Daoy (cell line): ENCODE measurements around the gene SUPT6H. TPM values are rescaled to one million over a fixed set of nuclear protein-coding genes. Genes with fewer than 3 reads are reported as not detected.

ENCODE experiments used
- DNase-seq: peaks from one replicate; pipeline ENCODE4 v3.0.0-alpha.2; 2015; ENCODE audit warnings: low read depth
- total RNA-seq: library from RNA; depleted of rRNA; stranded (reverse); fragments of >200 nt; shearing (Covaris generic); gene quantifications from 2 replicates; pipeline ENCODE4 v1.2.3, GENCODE V29; 2014

SUPT6H gene
- total RNA-seq, 1 experiment from 2014 or later: 38.2 TPM

- DNase-seq: no peak
Measured at GRCh38 chr17:28702026-28702751, 40.2 kb downstream of the SUPT6H start.

DNA sequence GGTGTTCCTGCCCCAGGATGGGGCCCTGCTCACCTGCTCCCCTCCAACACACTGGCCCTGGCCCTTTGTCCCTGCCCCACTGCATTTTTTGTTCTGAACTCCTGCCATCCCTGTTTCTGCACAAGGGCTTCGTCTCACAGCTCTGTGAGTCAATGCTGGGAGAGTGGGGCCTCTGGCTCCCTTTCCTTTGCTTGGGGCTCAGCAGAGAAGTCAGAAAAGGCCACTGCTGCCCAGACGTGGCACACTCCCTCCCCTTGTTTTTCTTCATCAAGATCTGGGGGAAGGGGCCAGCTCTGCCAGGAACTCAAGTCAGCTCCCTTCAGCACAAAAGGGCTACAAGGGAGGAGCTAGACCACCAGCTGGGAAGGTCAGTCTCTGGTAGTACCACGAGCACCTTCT lies 40.7 kb downstream of the SUPT6H start:
- DNase-seq: no peak

- no peak for DNase-seq
Measured at GRCh38 chr17:28703552-28704218, 41.7 kb downstream of the SUPT6H start.

- DNase-seq: no peak
Measured at GRCh38 chr17:28704219-28704858, 42.3 kb downstream of the SUPT6H start.

DNA sequence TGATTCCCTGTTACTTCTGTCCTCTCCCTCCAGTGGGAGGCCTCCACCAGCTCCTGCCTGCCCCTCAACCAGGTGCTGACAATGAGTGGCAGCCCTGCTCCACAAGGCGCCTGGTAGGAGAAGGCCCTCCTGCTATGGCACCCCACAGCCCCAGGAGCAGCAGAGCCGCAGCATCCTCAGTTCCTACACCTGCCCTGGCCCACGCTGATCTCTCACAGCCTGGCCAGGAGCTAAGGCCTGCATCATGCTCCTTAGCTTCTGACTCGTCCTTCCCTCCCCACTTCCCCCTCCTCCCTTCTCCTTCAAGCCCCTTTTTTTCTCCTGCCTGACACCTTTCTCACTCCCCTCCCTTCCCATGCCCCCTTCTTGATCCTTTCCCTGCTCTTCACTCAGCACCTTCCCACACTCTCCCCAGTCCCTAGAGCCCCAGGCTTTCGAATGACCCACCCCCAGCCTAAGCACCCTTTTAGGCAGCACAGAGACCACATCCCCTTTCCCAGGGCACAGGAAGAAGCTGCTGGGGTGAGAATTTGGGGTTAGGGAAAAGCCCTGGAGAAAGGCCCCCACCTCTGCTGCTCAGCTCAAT lies 43.2 kb downstream of the SUPT6H start:
- DNase-seq: no peak

GRCh38 chr17:28705728-28706334 lies 43.8 kb downstream of the SUPT6H start:
- no peak for DNase-seq

DNA sequence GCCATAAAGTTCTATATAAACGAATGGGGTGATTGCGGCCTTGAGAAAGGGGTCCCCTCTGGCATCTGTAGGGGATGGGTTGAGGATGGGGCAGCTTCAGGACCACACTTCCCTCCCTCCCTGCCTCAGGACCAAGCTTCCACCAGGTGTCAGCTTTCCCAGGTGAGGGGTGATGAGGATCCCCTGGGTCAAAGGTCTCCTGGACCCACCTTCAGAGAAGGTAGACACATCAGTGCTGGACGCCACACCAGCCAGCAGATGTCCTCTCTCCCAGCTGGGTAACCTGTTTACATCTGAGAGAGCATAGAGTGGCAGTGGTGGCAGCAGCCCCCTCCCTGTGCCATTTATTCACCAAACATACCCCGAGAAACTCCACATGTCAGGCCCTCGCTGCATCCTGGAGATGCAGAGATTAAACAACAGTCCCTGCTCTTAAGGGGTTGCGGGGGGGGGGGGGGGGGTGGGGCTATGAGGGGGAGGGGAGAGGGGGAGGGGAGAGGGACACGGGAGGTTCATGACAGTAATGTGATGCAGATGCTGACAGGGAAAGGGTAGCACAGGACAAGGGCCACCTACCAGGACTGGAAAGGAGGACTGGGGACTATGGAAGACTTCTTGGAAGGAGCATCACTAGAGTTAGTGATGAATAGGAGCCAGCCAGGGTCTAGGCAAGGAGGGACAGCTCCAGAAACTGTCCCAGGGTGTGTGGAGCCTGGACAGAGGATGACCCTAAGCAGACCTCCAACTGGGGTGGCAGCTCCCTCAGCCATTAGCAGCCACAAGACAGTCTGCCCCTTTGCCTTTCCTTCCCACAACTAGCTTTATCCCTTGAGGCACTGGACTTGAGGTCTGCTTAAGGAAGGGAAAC lies 44.7 kb downstream of the SUPT6H start:
- no peak for DNase-seq

- no peak for DNase-seq
Measured at GRCh38 chr17:28707339-28707720, 45.3 kb downstream of the SUPT6H start.

DNA sequence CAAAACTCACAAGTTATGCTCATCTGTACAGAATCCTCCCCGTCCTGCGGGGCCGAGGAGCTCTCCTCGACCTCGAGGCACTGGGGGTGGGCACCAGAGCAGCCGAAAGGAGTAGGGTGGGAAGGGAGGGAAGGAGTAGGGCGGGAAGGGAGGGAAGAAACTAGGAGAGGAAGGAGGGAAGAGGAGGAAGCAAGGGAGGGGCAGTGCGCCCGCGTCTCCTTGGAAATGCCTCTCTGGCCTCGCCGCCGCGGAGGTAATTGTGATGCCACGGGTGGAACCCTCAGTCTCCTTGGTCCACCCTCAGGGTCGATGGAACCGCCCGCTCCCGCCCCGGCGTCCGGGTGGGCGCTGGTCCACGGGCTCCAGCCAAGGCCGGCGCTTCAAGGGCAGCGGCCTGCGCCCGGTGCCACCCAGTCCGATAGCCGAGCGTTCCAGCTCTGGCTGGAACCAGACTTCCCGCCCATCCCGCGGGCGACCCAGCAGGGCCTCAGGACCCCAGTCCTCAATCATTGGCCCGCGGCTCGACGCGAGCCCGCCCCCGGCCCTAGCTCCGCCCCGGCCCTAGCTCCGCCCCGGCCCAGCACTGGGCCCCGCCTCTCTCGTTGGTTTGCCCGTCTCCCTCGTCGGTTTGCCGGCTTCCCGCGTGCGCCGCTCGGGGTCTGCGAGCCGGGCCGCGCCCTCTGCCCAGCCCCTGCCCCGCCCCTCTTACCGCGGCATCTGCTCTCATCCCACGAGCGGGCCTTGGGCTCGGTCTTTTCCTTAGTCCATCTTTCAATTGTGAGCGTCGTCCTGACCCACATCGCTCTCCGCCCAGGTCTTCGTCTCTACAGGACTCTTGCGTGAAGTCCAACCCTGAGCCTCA lies 49.1 kb downstream of the SUPT6H start:
- DNase-seq: peak; percentile 96

DNA sequence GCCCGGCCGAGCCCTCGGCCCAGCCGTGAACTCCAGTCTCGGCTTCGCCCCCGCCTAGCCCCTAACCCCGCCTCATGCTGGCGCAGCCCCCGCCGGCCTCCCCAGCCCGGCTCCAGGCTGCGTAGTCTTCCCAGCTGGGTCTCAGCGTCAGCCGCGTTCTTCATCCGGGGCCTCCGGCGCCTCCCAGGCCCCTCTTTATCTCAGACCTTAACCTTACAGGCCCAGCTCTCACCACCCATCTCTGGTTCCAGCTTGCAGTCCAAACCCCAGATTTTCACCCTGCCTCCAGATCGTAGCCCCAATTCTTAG lies 49.7 kb downstream of the SUPT6H start, which contains the start of gene PROCA1:
Gene PROCA1 (minus strand): TSS at position 166 of the 309 bp plus-strand sequence. CDS start 228 bp downstream, outside the sequence.
- DNase-seq: no peak

- DNase-seq: no peak
Measured at GRCh38 chr17:28712032-28712704, 50.2 kb downstream of the SUPT6H start.

DNA sequence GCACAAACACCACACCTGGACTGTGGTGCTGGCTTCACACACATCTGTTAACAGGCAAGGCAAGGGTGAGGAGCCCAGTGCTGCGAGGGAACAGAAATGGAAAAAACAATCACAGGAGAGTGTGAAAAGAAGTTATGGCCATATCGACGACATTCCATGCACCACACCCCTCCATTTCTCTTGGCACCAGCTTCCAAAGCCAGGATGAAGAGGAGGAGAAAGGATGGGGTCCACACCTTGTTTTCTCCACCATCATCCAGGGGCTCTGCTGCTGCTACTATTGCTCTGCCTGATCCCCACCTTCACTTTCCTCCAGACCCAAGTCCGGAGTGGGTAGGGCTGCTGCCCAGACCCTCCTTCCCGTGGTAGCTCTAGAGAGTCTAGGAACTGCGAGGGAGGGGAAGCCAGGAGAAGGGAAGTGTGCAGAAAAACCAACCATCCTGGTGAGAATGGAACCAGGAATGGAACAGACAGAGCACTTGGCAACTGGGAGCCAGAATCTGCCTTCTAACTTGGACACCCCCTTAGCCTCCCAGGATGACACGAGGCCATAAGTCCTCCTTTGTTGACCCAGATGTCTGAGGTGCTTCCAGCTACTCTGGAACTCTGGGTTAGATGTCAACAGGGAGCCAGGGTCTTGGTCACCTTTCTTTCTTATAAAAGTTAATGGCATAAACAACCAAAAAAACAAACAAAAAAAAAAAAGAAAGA lies 50.9 kb downstream of the SUPT6H start:
- DNase-seq: no peak

- DNase-seq: no peak
Measured at GRCh38 chr17:28714281-28714680, 52.3 kb downstream of the SUPT6H start.

- DNase-seq: no peak
Measured at GRCh38 chr17:28715217-28715616, 53.2 kb downstream of the SUPT6H start.

DNA sequence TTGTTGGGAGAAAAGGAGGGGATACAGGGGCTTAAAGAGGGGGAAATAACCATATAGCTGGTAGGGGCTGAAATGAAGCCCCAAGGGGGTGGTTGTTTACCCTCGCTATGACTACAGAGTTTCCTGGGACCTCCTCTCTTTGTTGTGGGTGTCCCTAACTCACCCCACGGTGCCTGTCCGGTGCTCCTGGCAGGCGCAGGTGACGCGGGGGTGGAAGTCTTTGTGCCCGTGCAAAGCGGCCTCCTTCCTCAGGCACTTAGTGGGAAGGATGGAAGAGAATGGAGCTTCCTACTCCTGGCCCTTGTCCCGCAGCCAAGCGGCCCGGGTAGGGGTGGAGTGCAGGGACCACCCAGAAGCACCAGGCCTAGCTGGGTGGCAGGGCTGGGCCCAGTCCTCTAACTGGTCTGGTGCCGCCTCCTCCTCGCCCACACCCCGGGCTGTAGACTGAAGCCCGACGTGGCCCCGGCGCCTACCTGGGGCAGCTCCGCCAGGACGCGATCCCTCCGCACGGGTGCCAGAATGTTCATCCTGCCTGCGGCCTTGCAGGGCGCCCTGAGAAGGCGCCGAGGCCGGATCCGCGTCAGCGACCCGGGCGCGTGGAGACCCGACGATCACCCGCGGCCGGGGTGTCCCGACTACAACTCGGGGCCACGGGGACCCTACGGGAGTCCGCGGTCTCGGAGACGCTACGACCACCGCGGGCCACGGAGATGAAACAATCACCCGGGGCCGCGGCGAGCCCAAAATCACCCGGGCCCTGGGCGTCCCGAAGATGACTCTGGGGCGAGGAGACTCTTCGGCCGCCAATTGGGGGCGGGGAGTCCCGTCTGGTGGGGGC lies 55.0 kb downstream of the SUPT6H start:
- DNase-seq: peak; percentile 44

GRCh38 chr17:28717578-28718332 lies 55.8 kb downstream of the SUPT6H start, which contains the start of gene RAB34:
RAB34 (minus strand) TSS chr17:28717868; CDS start chr17:28717266, 602 bp downstream.
- DNase-seq: peak; percentile 92

- peak; percentile 73 for DNase-seq
Measured at GRCh38 chr17:28718333-28719020, 56.5 kb downstream of the SUPT6H start.
